Activated CD8-positive, alpha-beta memory T cell treated with anti-CD3 and anti-CD28 coated beads, Interleukin-2, amount 50 U/mL, for 4 hours (primary cell): ENCODE data around the gene MMD2.

ENCODE experiments used
- DNase-seq: peaks from one replicate; pipeline ENCODE4 v3.0.0-alpha.2; 2020

The MMD2 gene

DNA sequence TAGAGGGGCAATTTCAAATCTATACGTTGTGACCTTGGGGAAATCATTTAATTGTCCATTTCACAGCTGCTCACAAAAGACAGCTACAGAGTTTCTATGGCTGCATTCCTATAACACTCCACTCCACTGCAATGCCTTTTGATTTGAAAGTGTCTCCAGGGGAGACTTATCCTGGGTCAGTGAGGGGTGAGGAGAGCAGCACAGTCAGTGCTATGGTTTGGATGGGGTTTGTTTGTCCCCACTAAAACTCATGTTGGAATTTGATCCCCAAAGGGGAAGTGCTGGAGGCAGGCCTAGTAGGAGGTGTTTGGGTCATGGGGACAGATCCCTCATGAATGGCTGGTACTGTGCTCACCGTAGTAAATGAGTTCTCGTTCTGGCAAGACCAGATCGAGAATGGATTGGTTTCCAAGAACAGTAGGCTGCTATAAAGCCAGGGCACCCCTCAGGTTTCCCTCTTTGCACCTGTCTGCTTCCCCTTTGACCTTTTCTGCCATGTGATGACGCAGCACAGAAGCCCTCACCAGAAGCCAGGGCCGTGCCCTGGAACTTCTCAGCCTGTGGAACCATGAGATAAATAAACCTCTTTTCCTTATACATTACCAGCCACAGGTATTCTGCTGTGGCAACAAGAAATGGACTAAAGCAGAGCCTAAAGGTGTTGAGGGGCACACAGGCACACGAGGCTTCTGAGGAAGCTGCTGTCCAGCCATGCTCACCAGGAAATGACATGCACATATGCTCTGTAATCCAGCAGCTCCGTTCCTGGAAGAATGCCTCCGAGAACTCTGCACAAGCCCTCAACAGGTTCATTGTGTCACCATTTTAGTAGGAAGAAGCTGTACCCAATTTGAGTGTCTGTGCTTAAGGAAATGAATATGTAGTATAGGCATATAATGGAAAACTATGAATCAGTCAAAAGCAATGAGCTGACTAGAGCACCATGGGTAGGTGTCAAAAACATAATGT, 92.2 kb downstream of the MMD2 start:
- no peak for DNase-seq

DNA sequence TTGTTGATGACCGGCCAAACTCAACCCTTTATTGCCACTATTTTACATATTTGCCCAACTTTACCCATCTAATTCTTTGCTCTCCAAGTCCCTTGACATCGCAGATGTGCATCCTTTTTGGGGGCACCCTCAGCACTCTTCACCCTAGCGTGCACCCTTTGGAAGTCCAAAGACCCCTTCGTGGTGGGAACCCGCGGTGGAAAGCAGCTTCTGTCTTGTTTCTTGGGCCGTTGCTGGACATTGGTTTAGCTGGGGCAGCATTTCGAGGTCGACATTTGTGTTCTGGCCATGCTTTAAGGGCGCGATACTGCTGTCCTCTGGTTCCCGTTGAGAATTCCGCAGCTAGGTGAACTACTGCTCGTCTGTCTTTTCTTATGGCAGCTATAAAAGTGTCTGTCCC, 96.8 kb downstream of the MMD2 start:
- DNase-seq, result no peak

GRCh38 chr7:4861673-4862072, 97.3 kb downstream of the MMD2 start, which contains the start of gene PAPOLB:
Gene PAPOLB, minus strand, starts transcription at chr7:4862030. Its CDS starts 220 bp downstream, at chr7:4861810.
- peak; percentile 32 for DNase-seq

DNA sequence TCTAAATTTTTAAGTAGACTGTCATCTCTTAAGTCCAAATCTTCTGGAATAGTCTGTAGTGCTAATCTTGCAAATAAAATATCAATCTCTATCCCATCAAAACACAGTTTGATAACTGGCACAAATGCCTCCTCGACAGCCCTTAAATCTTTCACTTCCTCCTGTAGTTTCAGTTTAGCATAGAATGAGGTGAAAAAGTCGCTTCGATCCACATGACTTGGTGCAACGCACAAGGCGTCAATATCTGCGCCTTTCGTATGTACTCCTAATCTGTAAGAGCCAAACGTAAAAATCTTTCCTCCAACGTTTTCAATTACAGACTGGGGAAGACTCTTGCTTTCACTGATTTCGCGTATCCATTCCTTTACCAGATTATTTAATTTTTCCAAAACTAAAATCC, 97.8 kb downstream of the MMD2 start:
- no peak for DNase-seq

GRCh38 chr7:4857189-4857588, 101.8 kb downstream of the MMD2 start:
- no peak for DNase-seq

DNA sequence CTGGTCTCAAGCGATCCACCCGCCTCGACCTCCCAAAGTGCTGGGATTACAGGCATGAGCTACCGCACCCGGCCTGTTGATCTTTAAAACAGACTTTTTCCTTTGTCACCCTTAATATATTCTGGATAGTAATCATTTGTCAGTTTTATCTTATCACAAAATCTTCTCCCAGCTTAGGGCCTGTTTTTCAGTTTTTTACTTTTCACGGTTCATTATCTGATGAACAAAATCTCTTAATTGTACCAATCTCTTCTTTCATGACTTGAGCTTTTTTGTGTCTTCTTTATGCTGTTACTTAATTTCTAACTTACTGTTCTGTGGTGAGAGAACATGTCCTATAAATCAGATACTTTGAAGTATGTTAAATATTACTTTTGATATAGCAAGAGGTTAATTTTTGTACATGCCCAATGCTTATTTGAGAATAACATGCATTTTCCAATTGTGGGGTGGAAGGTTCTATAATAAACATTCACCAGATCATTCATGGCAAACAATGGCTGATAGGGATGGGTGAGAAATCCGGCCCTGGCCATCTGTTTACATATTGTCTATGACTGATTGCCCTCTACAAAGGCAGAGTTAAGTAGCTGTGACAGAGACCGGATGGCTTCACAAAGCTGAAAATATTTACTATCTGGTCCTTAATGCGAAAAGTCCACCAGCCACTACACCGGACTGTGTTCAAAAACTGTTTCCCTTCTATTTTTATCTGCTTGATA, 102.5 kb downstream of the MMD2 start:
- no peak for DNase-seq
